SHP77 (cell line): ENCODE results near the gene ERICH6B.

ENCODE experiments used
- DNase-seq, 2 experiments: peaks; one replicate each; lab custom pipeline; 2025; lab: John Stamatoyannopoulos, UW

ERICH6B gene

GRCh38 chr13:45496942-45497341 lies 118.6 kb downstream of the ERICH6B start:
- DNase-seq, result no peak

GRCh38 chr13:45492538-45492937 lies 123.0 kb downstream of the ERICH6B start:
- no peak for DNase-seq
